GM18870 (cell line): ENCODE measurements around the gene PIEZO2.

Experiments
- ATAC-seq: cut with Tn5 transposase; IDR thresholded peaks from one replicate; pipeline ENCODE4 v1.9.1; 2021; ENCODE audit warnings: moderate library complexity; ENCODE audit not compliant: unreplicated experiment

PIEZO2 gene

GRCh38 chr18:11071300-11071699, 78.1 kb downstream of the PIEZO2 start:
- ATAC-seq: no peak

DNA sequence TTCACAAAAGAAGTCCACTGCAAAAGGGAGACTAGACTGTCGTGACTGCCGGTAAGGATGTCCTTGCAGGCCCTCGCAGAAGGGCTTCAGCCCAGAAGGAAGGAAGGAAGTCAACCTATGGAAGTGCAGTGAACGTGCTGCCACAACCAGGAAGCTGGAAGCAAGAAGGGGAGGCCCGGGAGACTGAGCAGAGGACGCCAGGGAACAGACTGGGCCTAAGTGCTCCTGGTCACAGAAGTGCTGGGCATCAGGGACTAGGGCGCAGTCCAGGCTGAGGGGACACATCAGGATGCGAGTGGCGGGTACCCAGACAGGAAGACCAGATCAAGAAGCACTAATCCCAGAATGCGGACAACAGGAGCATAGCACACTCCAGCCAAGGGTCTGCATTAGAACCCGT, 78.8 kb downstream of the PIEZO2 start:
- no peak for ATAC-seq

GRCh38 chr18:11066038-11066437, 83.3 kb downstream of the PIEZO2 start:
- ATAC-seq: no peak

- no peak for ATAC-seq
Measured at GRCh38 chr18:11064727-11065460, 84.5 kb downstream of the PIEZO2 start.

DNA sequence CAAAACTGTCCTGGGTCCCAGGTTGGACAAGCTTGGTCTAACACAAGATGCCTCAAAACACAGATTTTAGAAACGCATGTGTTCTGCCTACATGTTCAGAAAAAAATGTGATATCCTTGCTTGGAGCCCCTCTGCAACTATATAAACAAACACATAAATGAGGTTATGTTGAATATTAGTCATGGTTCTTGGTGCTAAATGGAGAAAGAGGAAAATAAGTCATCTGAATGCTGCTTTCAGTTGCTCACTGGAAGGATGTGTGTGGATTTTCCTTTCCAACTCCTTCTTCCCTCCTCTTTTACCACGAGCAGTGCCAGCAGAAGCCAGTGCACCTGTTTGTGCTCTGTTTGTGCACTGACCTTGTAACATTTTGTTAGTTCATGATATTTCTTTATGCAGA, 85.3 kb downstream of the PIEZO2 start:
- ATAC-seq: no peak

DNA sequence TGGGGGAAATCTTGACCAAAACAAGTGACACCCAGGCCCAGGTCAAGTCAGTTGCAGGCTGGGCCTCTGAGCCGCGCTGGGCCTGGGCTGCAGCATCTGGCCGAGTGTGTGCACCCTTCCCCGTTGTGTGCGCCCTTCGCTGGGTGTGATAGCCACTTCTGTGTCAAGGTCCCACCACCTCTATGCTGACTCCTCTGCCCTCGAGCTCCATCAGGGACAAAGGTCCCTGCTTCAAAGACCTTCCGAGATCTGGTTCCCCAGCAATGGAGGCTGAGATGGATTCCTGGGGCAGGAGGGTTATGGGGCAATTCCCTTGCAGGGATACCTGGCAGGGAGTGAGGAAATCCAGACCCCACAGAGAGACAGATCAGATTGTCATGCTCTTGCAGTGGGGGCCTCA, 93.6 kb downstream of the PIEZO2 start:
- no peak for ATAC-seq

DNA sequence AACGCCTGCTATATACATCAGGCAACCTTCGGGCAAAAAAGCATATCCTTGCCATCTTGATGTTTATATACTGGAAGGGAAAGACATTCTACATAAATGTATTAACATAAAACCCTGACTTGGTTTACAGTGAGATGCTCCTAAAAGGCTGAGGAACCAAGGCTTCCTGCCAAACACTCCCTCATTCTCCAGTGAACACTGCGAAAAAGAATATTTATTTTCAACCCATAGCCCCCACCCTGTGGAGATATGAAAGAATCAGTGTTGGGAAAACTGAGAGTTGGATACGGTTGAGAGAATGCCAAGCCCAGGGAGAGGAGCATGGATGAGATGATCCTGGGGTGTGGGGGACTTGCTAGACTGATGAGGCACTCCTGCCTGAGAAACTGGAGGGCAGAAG, 94.9 kb downstream of the PIEZO2 start:
- no peak for ATAC-seq

- ATAC-seq: no peak
Measured at GRCh38 chr18:11053293-11053692, 96.1 kb downstream of the PIEZO2 start.

GRCh38 chr18:11052800-11053199, 96.6 kb downstream of the PIEZO2 start:
- ATAC-seq: no peak

DNA sequence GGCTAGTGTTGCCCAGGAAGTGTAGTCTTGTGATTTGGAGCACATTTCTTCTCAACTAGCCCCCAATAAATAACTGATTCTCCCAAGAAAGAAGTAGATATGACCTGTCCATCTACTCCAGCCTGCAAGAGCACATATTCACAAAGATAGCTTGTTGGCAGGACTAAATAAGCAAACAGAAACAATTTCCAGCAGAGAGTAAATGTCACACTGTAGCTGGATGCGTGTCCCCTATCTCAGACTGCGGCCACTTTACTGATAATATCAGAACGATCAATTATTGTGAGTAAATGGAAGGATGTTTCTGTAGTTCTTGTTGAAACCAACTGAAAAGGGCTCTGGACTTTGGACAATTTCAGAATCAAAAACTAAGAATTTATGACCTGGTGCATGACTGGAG, 97.9 kb downstream of the PIEZO2 start:
- ATAC-seq: no peak

DNA sequence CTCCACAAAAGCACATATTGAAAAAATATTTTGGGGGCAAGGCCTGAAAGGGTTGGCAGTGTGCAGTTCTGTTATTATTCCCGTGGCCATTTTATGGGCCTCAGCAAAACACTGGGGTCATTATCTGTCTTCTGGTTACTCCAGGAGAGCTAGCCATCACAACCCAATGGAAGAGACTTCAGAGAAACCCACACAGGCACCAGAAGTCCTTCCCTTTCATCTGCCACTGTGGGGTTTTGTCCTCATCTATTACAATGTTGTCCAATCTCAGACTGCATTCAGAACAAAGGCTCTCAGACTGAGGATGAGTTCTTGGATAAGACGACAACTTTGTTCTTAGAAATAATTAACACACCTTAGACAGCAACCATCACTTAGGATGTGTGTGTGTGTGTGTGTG, 98.4 kb downstream of the PIEZO2 start:
- no peak for ATAC-seq

DNA sequence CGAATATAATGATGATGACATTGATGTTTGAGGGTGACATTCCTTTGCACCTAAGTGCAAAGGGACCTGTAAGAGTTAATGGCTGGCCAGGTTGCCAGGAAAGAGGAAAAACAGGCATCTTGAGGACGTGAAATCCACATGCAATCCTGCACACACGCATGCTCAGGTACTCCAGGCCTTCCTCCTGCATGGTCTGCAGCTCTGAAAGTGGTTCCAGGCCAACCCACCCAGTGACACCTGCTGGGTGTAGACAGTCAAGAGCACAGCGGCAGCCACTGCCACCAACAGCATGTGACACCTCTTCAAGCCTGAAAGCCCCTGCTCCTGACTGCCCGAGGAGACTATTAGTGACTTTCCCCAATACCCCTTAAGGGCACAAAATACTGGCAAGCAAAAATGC, 101.6 kb downstream of the PIEZO2 start:
- ATAC-seq: no peak

GRCh38 chr18:11047156-11047555, 102.2 kb downstream of the PIEZO2 start:
- ATAC-seq: no peak

- no peak for ATAC-seq
Measured at GRCh38 chr18:11046140-11046539, 103.2 kb downstream of the PIEZO2 start.

GRCh38 chr18:11043694-11044093, 105.7 kb downstream of the PIEZO2 start:
- no peak for ATAC-seq

GRCh38 chr18:11042247-11042646, 107.1 kb downstream of the PIEZO2 start:
- no peak for ATAC-seq

GRCh38 chr18:11040823-11041656, 108.3 kb downstream of the PIEZO2 start:
- no peak for ATAC-seq

DNA sequence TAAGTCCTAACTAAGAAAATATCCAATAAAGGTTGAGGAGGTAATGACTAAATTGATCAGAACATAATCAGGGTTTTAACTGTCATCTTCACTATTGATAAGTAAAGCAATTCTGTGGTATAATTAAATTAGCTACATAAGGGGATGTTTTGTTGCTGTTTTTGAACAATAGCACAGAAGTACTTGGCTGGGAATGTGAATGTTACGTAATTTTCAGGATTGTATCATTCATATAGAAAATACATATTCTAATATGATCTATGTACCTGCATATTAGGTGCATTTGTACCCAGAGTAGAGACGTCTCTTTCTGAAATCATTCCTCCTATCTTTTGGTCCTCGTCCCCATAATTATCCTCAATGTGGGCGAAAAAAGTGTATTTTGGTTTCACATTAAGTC, 109.0 kb downstream of the PIEZO2 start:
- no peak for ATAC-seq

DNA sequence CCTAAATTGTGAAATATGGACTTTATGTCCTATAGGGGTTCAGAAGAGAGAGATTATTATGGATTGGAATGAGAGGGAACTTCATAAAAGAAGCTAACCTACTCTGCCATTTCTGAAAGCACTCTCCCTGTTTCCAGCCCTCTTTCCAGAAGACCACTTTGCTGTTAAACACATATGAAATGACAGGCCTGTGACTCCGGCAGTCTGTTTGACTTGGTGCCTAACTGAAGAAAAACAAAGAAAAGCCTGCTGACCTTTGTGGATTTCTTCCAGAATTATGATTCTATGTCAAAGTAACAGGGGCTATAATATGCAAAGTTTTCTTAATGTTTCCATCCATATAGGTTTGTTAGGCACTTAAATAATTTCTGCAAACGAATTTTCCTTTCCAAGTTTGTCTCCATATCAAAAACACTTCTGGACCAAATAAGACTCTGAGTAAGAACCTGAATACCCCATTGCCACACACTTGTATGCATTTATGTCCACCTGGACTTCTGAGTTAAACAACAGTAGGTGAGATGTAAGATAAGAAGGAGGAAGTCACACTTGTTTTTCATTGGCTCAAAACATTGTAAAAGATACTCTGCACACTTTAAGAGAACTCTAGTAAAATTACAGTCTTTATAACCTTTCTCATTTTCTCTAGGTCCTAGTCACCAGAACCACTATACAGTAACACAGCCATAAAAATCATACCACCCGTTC, 111.7 kb downstream of the PIEZO2 start:
- no peak for ATAC-seq

DNA sequence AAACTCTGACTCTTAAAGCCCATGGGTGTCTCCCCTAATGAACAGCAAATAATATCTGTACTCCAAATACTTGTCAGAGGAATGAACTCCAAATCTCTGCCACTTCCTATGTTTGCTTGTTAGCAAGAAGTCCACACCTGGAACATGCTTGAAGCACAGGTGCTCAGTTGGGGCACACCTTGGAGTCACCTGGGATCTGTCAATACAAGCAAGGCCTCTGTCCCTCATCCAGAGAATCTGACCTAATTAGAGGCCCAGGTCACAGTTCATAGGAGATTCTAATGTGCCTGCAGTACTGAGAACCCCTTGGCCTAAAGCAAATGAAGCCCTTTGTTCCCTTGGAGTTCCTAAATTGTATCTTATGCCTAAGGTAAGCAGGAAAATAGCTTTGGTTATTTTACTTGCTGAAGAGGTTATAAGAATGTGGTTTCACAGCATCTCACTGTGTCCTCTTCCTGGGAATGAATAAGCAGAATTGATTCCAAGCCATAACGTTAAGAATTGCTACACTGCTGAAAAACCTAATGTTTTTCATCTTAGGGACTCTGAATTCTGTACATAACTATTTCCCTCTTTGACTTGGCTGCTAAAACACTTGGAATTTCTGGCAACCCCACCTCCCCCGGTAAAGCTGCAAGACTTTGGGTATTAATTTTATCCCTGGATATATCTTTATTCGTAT, 113.4 kb downstream of the PIEZO2 start:
- no peak for ATAC-seq

GRCh38 chr18:11035376-11035775, 114.0 kb downstream of the PIEZO2 start:
- ATAC-seq: no peak
